ENCODE measurements around the gene CACNA2D4. TPM values are rescaled to one million over a fixed set of nuclear protein-coding genes. Genes with fewer than 3 reads are reported as not detected.

The CACNA2D4 gene
- total and polyA plus RNA-seq, 2 donors = 1.1 to 4.5 TPM

DNA sequence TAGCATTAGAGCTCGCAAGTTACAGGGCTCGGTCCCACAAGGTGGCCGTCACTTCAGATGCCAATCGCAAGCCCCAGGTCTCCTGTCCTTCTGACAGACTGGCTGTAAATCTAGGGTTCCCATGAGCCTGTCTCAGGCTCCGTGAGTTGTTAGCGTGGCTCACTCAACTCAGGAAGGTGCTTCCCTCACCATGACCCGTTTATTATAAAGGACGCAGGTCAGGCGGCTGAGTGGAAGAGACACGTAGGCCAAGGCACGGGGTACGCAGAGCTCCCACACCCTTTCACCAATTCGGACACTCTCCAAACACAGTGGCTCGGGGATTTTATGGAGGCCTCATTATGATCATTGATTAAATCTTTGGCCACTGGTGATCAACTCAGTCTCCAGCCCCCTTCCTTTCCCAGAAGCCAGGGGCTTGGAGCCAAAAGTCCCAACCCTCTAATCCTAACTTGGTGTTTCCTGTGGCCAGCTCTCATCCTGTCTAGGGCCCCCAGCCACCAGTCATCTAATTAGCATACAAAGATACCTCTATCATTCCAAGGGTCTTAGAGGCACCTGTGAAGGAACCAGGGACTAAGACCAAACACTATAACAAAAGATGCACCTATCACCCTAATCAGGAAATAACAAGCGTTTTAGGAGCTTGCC lies 123.9 kb downstream of the CACNA2D4 start:
- Histone ChIP-seq H3K4me3 (ENCODE audit: low read depth, low read length) (no peak overlapping the region), H3K4me1 (ENCODE audit: insufficient read depth) (no peaks in the 10 kb centered on the region), H3K36me3 (ENCODE audit: insufficient read depth) (no peaks in the 10 kb centered on the region), H3K27ac (ENCODE audit: low read depth) (no peak overlapping the region)
- WGBS = 87% methylated on average over 15 of the region's 15 CpGs
- no peak for DNase-seq (ENCODE audit: extremely low spot score)

DNA sequence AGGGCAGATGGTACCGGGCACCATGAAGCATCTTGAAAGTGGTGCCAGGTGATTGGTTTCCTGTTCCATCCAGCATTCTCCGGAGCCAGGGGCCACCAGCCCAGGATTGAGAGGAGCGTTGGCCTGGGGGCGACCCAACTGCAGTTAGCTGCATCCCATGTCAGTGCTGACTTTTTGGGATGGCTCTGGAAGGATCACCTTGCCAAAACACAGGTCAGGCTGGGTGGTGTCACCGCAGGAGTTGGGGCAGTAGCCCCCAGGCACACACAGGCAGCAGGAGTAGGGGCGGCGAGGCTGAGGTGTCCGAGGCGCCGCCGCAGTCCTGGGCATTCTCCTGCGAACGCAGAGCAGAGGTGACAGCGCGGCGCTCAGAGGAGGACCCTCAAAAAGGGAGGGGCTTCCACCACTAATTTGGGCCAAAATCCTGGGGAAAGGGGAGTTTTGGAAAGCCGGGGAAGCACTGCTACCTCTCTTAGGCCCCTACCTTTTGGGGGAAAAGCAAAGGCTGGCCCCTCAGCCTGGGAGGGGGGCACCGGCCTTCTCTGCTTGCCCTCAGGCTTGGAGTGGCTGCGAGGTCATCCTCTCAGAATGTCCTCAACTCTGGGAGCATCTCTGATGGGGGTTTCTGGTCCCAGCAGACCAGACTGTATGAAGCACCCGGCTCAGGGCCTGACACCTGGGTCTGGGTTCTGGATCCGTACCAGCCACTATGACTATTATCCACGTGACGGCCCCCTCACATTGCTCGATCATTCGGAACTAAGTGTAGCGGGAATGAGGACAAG lies 124.8 kb downstream of the CACNA2D4 start:
- H3K4me1 ChIP-seq (ENCODE audit: insufficient read depth) = no peaks in the 10 kb centered on the region
- no peak overlapping the region for H3K4me3 ChIP-seq (ENCODE audit: low read depth, low read length)
- no peak overlapping the region for H3K27ac ChIP-seq (ENCODE audit: low read depth)
- 91% methylated on average over 26 of the region's 26 CpGs for WGBS
- DNase-seq (ENCODE audit: extremely low spot score) = no peak
- no peaks in the 10 kb centered on the region for H3K36me3 ChIP-seq (ENCODE audit: insufficient read depth)

DNA sequence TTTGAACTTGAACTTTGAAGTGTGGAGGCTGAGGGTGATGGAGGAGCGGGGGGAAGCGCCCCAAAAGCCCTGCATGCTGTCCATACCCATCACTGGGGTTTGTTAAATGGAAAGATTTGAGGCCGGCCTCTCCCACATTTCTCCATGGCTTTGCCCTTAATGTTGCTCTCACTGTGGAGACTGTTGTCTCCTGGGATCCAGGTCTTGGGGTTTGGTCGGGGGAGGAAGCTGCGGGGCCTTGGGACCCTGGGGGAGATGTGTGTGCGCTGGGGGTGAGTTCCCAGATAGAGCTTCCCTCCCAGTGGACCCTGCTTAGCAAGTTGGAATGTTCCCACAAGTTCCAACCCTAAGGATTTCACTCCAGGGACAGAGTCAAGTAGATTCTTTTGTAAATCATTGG lies 126.0 kb downstream of the CACNA2D4 start:
- WGBS = 86% methylated on average over 6 of the region's 6 CpGs
- Histone ChIP-seq H3K4me1 (ENCODE audit: insufficient read depth) (no peaks in the 10 kb centered on the region), H3K27ac (ENCODE audit: low read depth) (no peak overlapping the region)

DNA sequence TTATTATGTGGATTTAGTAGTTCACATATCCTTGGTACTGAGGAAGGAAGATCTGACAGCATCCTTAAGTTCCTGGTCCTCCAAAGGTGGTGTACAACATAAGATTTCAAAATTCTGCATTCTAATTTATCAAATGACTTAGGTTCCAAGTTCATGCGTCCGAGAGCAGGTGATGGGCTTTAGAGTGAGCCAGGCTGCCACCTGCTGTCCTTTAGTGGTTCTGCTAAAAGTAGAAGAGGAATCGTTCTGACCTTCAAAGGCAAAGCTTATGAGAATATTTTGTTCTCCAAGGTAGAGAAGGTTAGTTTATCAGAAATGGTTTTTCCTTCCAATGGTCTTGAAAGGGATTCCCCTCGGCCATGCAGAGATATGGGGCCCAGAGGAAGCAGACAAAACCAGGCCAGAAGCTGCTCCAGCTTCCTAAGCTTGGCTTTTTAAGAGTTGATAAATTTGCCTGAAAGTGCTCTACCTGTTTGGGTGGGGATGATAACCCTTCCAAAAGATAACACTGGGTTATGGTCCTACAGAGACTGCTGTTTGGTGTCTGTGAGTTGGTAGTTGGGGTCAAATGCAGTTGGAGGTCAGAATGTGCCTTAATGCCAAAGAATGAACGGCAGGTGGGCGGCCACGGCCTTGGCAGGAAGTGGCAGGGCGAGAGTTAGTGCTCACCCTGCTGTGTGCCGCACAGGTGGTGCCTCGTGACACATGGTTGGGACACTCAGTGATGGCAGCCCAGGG lies 127.2 kb downstream of the CACNA2D4 start:
- Histone ChIP-seq H3K36me3 (ENCODE audit: insufficient read depth) (no peaks in the 10 kb centered on the region), H3K4me1 (ENCODE audit: insufficient read depth) (no peaks in the 10 kb centered on the region), H3K27ac (ENCODE audit: low read depth) (no peak overlapping the region), H3K4me3 (ENCODE audit: low read depth, low read length) (no peak overlapping the region)
- 51% methylated on average over 10 of the region's 10 CpGs for WGBS
- DNase-seq (ENCODE audit: extremely low spot score) = peak; percentile 45

More for the DNA sequence above, 126.0 kb downstream of the CACNA2D4 start:
- DNase-seq (ENCODE audit: extremely low spot score) = no peak
- no peaks in the 10 kb centered on the region for H3K36me3 ChIP-seq (ENCODE audit: insufficient read depth)
- H3K4me3 ChIP-seq (ENCODE audit: low read depth, low read length) = no peak overlapping the region

DNA sequence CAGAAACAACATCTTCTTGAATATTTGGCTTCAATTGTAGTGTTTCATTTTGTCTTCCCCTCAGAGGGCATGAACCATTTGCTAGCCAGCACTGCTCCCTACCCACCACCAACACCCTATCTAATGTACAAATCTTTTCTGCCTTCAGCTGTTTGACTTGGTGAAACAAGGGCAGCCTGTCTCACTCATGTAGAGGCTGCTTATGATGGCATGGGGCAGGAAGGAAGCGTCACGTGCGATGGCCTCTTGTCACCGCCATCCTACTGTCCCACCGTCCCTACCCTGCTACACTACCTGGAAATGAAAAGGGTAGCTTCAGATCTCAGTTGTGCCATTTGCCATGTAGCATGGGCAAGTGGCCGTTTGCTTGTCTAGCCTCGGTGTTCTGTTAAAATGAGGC lies 128.0 kb downstream of the CACNA2D4 start:
- no peak for DNase-seq (ENCODE audit: extremely low spot score)
- Histone ChIP-seq H3K4me3 (ENCODE audit: low read depth, low read length) (no peak overlapping the region), H3K27ac (ENCODE audit: low read depth) (no peak overlapping the region), H3K4me1 (ENCODE audit: insufficient read depth) (no peaks in the 10 kb centered on the region), H3K36me3 (ENCODE audit: insufficient read depth) (no peaks in the 10 kb centered on the region)
- whole genome bisulfite sequencing = 78% methylated on average over 7 of the region's 7 CpGs

DNA sequence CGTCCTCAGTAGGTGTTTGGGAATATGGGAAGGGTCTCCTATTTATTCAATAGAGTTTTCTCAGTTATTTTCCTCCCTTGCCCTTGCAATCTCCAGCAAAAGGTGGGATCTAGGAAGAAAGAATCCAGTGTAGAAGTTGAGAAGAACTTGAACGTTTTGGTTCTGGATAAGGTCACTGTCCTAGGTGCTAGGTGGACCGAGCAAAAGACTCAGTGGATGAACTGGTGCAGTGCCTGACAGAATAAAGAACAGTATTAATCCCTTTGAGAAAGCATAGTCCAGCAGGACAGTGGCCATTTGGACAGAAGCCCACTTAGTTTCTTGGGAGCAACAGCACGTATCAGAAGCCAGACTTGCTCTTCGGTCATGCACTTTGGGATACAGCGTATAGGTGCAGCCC lies 130.7 kb downstream of the CACNA2D4 start:
- no peaks in the 10 kb centered on the region for H3K4me1 ChIP-seq (ENCODE audit: insufficient read depth)
- no peak overlapping the region for H3K4me3 ChIP-seq (ENCODE audit: low read depth, low read length)
- WGBS = 59% methylated on average over 6 of the region's 6 CpGs
- no peak overlapping the region for H3K27ac ChIP-seq (ENCODE audit: low read depth)
- no peak for DNase-seq (ENCODE audit: extremely low spot score)
- H3K36me3 ChIP-seq (ENCODE audit: insufficient read depth) = no peaks in the 10 kb centered on the region

DNA sequence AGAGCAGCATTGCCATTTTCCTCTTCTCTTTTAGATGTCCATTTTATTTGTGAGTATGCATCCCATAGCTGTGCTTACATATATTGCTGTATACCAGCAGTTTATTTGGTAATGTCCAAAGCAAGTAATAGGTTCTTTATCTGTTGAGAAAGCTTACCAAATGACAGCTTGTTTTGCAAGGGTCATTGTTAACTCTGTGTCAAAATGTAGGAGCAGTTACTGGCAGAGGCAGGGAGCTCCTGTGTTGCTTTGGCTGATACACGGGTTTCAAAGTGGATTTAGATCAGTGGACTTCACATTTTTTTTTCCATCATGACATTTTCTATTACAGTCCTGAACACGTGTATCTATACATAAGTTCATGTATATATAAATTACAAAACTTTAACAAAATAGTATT lies 136.2 kb downstream of the CACNA2D4 start:
- WGBS = 70% methylated on average over 2 of the region's 2 CpGs
- H3K36me3 ChIP-seq (ENCODE audit: insufficient read depth) = no peaks in the 10 kb centered on the region

DNA sequence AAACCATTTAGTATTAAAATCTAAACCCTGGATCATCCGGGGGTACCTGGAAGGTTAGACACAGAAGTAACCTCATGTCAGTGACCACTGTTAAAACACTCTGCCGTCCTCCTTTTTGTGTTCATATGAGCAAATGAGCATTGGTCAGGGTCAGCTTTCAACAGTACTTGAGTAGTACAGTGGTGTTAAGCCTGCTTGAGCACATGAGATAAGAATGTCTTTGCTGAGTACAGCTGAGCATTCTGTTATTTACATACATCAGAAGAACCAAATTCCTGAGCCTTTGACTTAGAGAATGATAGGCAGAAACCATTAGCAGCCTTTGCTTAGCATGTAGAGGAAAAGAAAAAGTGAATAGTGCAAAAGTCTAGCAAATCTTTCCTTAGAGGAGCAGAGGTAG lies 136.7 kb downstream of the CACNA2D4 start:
- H3K4me3 ChIP-seq (ENCODE audit: low read depth, low read length) = no peak overlapping the region
- H3K36me3 ChIP-seq (ENCODE audit: insufficient read depth) = no peaks in the 10 kb centered on the region
- no peak overlapping the region for H3K27ac ChIP-seq (ENCODE audit: low read depth)
- H3K4me1 ChIP-seq (ENCODE audit: insufficient read depth) = no peaks in the 10 kb centered on the region
- WGBS = 49% methylated on average over 2 of the region's 2 CpGs
- no peak for DNase-seq (ENCODE audit: extremely low spot score)

More for the DNA sequence above, 136.2 kb downstream of the CACNA2D4 start:
- H3K27ac ChIP-seq (ENCODE audit: low read depth) = no peak overlapping the region
- H3K4me3 ChIP-seq (ENCODE audit: low read depth, low read length) = no peak overlapping the region
- H3K4me1 ChIP-seq (ENCODE audit: insufficient read depth) = no peaks in the 10 kb centered on the region
- DNase-seq (ENCODE audit: extremely low spot score) = no peak

DNA sequence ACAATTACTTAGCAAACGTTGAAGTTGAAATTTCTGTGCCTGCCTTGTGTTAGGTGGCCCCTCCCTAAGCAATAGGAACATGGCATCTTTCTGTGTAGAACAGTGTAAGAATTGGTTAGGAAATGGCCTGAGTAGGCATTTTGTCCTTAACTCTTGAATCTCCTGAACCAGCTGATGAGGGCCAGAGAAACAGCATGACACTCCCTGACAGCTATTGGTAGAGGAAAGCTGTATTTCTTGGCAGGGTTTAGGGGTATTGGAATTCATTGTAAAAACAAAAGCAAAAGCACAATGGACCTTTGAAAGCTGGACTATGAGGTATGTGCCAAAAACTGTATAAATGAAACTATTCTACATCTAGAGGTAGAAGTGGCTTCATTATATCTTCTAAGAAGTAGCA lies 138.7 kb downstream of the CACNA2D4 start:
- Histone ChIP-seq H3K4me1 (ENCODE audit: insufficient read depth) (no peaks in the 10 kb centered on the region), H3K4me3 (ENCODE audit: low read depth, low read length) (no peak overlapping the region), H3K27ac (ENCODE audit: low read depth) (no peak overlapping the region), H3K36me3 (ENCODE audit: insufficient read depth) (no peaks in the 10 kb centered on the region)
- no peak for DNase-seq (ENCODE audit: extremely low spot score)
- 68% methylated on average over 1 of the region's 1 CpG for WGBS

DNA sequence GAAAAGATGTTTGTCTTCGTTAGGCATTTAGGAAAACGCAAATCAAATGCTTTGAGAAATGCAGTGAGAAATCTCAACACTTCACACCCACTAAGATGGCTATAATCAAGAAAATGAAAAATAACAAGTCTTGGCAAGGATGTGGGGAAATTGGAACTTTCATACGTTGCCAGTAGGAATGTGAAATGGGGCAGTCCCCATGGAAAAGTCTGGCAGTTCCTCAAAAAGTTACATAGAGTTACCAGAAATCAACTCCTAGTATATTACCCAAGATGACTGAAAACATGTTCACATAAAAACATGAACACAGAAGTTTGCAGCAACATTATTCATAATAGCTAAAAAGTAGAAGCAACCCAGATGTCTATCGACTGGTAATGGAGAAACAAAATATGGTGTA lies 139.5 kb downstream of the CACNA2D4 start:
- DNase-seq (ENCODE audit: extremely low spot score) = no peak
- Histone ChIP-seq H3K4me3 (ENCODE audit: low read depth, low read length) (no peak overlapping the region), H3K4me1 (ENCODE audit: insufficient read depth) (no peaks in the 10 kb centered on the region), H3K27ac (ENCODE audit: low read depth) (no peak overlapping the region), H3K36me3 (ENCODE audit: insufficient read depth) (no peaks in the 10 kb centered on the region)
- 86% methylated on average over 4 of the region's 4 CpGs for WGBS

DNA sequence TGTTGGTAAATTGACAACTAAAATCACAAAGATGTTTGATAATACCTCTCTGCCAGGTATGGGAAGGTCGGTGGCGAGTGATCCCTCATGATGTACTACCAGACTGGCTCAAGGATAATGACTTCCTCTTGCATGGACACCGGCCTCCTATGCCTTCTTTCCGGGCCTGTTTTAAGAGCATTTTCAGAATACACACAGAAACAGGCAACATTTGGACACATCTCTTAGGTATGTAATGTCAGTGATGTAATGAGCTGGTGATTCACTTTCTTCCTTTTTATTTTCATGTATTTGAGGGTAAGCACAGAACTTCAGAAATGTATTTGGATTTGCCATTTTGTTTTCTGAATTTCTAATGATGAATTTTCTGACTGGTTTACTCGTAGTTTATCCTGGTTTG lies 140.7 kb downstream of the CACNA2D4 start:
- Histone ChIP-seq H3K4me3 (ENCODE audit: low read depth, low read length) (no peak overlapping the region), H3K36me3 (ENCODE audit: insufficient read depth) (no peaks in the 10 kb centered on the region), H3K4me1 (ENCODE audit: insufficient read depth) (no peaks in the 10 kb centered on the region), H3K27ac (ENCODE audit: low read depth) (no peak overlapping the region)
- DNase-seq (ENCODE audit: extremely low spot score) = no peak
- 93% methylated on average over 5 of the region's 5 CpGs for WGBS

DNA sequence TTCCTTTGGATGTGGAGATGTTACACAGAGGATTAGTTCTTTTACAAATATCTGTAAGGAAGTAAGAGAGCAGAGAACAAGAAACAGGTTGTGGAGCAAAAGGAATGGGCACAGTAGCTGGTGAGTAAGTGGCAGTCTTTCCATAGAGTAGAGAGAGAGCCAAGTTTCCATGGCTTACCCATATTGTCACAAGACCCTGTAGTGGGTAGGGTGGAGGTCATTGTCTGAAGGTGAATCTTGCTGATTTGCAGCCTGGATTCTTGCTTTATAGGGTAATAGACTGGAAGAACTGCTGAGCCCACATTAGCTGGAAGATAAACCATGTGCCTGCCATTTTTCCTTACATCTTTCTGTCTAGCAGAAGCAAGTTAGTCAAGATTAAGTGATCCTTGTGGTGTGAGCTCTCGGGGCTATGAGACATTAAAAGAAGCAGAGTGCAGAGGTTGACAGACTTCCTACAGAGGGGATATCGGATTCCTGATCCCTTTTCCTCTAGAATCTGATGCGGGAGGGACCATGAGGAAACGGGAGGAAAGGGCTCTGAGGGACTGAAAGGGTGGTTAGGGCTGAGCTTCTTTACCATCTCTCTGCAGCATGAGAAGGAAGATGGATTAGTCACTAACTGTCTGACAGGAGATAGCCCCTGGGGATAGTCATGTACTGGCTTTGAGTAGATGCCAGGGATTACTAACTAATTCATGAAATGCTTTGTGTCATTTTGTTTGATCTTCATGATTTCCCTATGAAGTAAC lies 142.1 kb downstream of the CACNA2D4 start:
- H3K4me3 ChIP-seq (ENCODE audit: low read depth, low read length) = no peak overlapping the region
- no peaks in the 10 kb centered on the region for H3K36me3 ChIP-seq (ENCODE audit: insufficient read depth)
- no peak overlapping the region for H3K27ac ChIP-seq (ENCODE audit: low read depth)
- DNase-seq (ENCODE audit: extremely low spot score) = no peak
- WGBS = 84% methylated on average over 4 of the region's 4 CpGs
- no peaks in the 10 kb centered on the region for H3K4me1 ChIP-seq (ENCODE audit: insufficient read depth)

DNA sequence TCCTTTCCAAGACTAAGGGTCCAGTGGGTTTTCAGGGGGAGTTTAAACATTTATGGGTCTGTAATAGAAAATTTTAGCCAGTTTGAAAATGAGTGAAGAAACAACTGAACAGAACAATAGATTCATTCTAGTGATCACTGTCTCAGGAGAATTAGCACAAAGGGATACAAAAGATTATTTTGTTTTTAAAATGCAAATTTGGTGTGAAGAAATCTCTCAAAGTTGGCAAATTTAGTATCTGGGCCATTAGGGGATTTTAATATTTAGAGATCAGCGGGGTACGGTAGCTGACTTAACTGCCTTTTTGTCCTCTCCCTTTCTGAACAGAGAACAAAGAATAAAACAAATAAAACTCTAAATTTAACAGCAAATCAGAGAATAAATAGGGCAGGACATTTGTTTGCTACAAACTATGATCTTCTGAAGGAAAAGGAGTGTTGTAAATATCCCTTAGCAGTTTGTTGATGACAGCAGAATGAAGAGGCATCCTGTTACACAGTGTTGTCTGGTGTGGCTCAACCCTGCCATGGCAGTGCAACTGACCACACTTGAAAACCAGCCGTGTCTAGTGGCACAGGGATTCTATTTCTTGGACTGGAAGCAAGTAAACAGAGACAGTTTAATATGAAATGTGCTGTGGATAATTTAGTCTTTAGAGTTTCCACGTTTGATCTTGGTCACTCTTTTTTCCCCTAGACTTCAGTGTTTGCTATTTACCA lies 144.4 kb downstream of the CACNA2D4 start:
- no peak for DNase-seq (ENCODE audit: extremely low spot score)
- Histone ChIP-seq H3K4me1 (ENCODE audit: insufficient read depth) (no peaks in the 10 kb centered on the region), H3K36me3 (ENCODE audit: insufficient read depth) (no peaks in the 10 kb centered on the region), H3K4me3 (ENCODE audit: low read depth, low read length) (no peak overlapping the region), H3K27ac (ENCODE audit: low read depth) (no peak overlapping the region)
- 83% methylated on average over 4 of the region's 4 CpGs for WGBS
